SH-SY5Y (cell line): ENCODE data around the gene MLLT1.

ENCODE experiments used
- GATA2 ChIP-seq: IDR thresholded peaks from 2 replicates; pipeline ENCODE4 v1.6.1; 2011; ENCODE audit warnings: mild to moderate bottlenecking, low read depth, low read length
- GATA3 ChIP-seq: IDR thresholded peaks from 2 replicates; pipeline ENCODE4 v1.6.1; 2011; ENCODE audit warnings: low read depth, mild to moderate bottlenecking, low read length, moderate library complexity

Gene MLLT1

GRCh38 chr19:6210091-6210490 lies 69.7 kb downstream of the MLLT1 start:
- TF ChIP-seq GATA2 (no peak), GATA3 (no peak)

DNA sequence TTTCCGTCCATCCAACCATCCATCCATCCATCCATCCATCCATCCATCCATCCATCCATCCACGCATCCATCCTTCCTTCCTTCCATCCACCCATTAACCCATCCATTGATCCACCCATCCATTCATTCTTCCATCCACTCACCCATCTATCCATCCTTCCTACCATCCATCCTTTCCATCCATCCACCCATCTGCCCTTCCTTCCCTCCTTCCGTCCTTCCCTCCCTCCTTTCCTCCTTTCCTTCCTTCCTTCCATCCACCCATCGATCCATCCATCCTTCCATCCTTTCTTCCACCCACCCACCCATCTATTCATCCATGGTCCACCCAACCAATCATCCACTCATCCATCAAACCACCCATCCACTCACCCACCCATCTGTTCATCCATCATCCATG lies 70.1 kb downstream of the MLLT1 start:
- TF ChIP-seq GATA3: no peak
- no peak for TF ChIP-seq GATA2

DNA sequence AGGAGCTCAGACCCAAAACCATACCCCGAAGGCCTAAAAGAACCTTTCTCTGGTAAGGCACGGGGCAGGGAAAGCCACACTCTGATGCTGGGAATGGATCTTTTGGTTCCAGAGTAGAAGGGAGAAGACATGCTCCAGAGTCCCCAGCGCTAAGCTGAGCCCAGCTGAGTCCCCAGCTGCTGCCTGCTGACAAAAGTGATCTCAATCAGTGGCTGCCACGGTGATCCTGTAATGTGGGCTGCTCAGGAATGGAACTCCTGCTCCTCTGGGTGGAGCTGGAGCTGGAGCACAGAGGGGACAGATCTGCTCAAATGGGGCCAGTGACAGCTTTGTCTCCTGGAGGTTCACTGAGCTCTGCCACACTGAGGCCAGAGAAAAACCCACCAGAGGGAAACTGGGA lies 70.5 kb downstream of the MLLT1 start:
- TF ChIP-seq GATA3 (no peak), GATA2 (no peak)

DNA sequence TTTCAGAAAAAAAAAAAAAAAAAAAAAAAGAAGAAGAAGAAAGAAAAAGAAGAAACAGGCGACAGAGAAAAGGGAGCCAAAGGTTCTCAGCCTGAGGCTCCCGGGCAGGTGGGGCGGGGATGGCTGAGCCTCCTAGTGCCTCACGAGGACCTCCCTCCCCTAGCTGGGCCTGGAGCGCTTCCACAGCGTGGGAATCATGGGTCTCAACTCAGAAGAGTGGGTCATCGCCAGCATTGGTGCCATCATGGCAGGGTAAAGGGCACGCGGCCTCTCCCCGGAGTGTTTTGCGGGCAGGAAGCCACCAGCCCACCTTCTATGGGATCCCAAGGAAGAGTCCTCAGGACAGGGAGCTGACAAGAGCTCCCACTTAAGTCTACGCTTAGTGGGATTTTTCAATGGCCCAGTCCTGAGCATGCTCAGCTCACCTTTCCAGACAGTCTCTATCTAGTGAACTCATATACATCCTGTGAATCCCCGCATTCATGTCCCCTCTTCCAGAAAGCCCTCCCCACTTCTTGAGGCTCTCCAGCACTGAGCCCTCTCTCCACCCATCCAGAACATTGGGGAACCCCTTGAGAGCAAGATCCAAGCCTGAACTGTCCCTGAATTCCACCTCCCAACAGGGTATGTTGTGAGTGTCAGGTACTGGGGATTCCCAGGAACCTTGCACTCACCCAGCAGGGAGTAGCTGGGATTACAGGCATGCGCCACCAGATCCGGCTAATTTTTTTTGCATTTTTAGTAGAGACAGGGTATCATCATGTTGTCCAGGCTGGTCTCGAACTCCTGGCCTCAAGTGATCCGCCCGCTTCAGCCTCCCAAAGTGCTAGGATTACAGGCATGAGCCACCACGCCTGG lies 74.7 kb downstream of the MLLT1 start:
- TF ChIP-seq GATA3: no peak
- no peak for TF ChIP-seq GATA2

- TF ChIP-seq GATA2 (no peak), GATA3 (no peak)
Measured at GRCh38 chr19:6204212-6204611, 75.6 kb downstream of the MLLT1 start.

- TF ChIP-seq GATA2 (no peak), GATA3 (no peak)
Measured at GRCh38 chr19:6199240-6199994, 80.4 kb downstream of the MLLT1 start.

DNA sequence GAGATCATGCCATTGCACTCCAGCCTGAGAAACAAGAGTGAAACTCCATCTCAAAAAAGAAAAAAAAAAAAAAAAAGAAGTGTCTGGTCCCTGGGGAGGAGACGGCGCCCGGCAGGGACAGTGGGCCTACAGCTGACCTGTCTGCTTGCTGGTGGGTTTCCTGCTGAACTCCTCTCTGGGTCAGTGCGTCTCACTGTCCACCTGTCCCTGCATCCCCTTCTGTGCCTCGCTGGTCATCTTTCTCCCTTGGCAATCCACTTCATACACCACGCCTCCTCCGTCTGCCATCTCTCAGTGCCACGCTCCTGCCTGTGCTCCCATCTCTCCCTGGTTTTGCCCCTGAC lies 80.9 kb downstream of the MLLT1 start:
- TF ChIP-seq GATA2 (no peak), GATA3 (no peak)

GRCh38 chr19:6196361-6196760 lies 83.4 kb downstream of the MLLT1 start:
- no peak for TF ChIP-seq GATA2
- no peak for TF ChIP-seq GATA3

DNA sequence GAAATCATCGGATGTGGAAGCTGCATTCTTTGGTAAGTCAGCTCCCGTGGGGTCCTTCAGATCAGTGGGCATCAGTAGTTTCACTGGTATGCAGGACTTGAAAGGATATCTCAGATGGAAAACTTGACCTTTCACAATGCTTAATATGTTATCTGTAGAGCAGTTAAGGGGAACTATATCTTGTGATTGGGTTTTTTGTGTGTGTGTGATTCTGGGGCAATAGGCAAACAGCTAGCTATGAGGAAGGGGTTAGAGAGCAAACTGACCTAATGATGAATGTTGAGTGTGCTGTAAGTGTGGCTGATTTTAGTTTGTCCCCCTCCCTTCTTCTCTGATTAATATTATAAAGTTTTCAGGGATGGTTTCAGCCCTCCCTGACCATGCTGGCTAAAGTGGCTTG lies 91.0 kb downstream of the MLLT1 start:
- TF ChIP-seq GATA3 (no peak), GATA2 (no peak)

GRCh38 chr19:6187374-6187773 lies 92.4 kb downstream of the MLLT1 start:
- TF ChIP-seq GATA3 (no peak), GATA2 (no peak)

DNA sequence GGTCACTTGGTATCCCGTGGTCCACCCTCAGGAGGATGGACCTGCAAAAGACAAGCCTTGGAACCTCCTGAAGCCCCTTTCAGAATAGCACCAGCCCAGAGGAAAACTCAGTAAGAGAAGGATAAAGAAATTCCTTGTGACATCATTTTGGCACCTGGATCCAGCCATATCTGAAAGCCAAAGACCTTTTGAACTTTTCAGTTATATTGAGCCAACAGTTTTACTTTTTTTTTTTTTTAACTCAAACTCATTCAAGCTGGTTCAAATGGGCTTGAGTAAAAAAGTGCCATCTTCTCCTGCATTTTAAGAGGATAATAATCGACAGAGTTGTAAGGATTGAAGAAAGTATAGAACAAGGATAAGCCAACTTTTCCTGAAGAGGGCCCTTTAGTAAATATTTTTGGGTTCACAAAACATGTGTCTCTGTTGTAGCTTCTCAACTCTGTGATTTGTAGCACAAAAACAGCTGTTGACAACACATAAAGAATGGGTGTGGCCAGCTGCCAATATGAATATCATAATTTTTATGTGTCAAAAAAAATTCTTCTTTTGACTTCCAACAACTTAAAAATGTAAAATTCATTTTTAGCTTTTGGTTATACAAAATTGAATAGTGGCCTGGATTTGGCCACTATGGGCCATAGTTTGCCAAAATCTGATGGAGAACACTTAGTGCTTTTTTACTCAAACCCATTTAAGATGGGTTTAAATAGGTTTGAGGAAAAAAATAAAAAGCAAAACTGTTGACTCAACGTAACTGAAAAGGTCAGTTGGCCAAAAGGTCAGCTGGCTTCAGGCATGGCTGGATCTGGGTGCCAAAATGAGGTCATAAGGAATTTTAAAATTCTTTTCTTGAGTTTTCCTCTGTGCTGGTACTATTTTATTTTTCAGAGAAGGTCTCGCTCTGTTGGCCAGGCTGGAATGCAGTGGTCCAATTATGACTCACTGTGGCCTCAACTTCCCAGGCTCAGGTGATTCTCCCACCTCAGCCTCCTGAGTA lies 93.6 kb downstream of the MLLT1 start:
- TF ChIP-seq GATA3 (no peak), GATA2 (no peak)

DNA sequence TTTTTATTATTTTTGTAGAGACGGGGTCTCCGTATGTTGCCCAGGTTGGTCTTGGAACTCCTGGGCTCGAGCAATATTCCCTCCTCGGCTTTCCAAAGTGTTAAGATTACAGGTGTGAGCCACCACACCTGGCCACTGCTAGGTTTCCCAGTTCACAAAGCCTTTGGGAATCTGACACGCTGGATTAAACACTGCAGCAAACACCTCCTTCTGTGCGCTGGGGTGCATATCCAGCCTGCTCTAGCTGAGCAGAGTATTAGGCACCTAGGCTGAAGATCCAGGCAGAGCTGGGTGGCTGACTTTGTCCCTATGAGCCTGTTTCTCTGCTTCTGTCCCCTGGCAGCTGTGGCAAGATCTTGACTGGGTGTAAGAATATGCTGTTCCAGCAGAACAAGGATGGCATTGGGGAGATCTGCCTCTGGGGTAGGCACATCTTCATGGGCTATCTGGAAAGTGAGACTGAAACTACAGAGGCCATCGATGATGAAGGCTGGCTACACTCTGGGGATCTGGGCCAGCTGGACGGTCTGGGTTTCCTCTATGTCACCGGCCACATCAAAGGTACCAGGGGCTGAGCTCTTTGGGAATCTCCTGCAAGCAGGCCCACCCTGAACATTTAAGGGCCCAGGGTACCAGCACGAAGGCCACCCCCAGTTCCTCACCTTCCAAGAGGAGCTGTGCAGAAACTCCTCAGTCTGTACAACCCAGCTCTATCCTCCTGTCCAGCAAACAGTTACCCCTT lies 94.5 kb downstream of the MLLT1 start:
- no peak for TF ChIP-seq GATA3
- TF ChIP-seq GATA2: no peak

DNA sequence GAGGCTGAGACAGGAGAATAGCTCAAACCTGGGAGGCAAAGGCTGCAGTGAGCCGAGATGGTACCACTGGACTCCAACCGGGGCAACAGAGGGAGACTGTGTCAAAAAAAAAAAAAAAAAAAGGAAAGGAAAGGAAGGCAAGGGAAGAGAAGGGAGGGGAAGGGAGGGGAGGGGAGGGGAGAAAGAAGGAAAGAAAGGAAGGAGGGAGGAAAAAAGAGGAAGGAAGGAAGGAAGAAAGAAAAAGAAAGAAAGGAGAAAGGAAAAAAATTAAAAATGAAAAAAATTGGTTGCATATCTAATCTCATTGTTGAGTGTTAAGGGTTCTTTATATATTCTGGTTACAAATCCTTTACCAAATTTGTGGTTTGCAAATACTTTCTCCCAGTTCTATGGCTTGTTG lies 98.7 kb downstream of the MLLT1 start:
- no peak for TF ChIP-seq GATA2
- no peak for TF ChIP-seq GATA3

DNA sequence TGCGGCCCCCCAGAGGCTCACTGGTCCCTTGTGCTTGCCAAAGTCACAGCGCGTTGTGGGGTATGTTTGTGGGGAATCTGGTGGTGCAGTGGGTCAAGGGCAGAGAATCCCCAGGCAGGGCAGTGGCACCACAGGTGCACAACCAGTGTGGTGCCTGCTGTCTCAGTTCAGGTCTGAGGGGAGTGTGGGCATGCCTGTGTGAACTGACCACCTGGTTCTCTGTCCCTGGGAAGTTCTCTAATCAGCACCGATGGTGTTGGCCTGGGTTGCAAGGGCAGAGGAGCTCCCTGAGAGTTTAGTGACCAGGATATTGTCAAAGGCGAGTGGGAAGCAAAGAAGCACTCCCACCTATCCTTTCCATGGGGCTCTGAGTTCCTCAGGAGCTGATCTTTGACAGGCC lies 106.6 kb downstream of the MLLT1 start:
- TF ChIP-seq GATA2 (no peak), GATA3 (no peak)
